HG03378 (cell line): ENCODE measurements around the gene NPAS3.

Source experiments
- ATAC-seq: cut with Tn5 transposase; IDR thresholded peaks from one replicate; pipeline ENCODE4 v1.9.1; 2021; ENCODE audit warnings: mild to moderate bottlenecking, moderate library complexity; ENCODE audit not compliant: unreplicated experiment

NPAS3 gene

GRCh38 chr14:32938719-32939253 is at the start of gene NPAS3:
Gene NPAS3, plus strand, starts transcription at chr14:32938879.
- no peak for ATAC-seq

DNA sequence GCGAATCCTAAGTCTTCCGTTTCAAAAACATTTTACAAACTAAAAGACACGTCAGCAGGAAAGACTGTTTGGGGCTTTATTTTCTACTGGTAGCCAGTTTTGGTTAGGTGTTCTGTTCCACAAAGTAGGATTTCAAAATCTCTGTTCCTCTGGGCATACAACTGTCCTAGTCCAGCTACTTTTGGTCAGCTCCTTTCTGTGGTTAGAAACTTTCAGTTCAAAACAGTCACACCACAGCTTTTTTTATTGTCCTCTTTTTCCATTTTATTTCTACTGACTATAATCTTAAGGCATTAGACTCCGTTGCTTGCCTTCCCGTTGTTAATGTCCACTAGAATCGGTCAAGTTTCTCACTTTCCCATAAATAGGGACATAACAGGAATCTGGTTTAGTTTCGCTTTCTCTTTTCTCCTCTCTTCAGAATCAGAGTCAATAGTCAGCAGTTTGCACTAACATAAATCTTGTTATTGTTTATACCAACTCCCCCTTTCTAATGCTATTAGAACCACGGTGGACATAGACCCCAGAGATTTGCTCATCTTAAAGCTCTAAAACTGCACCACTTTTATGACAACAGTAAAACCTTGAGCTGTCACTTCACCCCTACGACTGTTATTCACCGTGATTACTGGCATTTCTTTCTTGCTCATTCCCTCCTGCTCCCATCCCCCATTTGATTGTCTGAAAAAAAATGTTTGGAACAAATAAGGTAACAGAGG is 41.5 kb upstream of the NPAS3 start:
- no peak for ATAC-seq

GRCh38 chr14:32897698-32898064 is 41.0 kb upstream of the NPAS3 start:
- ATAC-seq: no peak

GRCh38 chr14:32898876-32899275 is 39.8 kb upstream of the NPAS3 start:
- ATAC-seq: no peak

DNA sequence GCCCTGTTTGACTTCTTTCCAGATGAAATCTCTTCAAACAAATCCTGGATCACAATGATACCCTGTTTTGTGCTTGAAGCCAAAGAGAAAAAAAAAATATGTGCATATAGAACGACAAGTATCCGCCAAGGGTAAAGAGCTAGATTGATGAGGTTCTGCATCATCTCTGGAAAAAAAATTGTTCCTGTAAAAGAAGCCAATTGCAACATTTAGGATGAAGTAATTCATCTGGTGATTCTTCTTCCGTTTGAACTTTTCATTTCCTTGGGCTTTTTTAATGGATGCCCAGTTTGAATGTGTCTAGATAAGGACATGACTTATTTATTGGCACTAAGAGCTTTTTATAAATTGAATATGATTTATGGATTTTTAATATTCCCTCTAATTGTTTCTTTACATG is 38.1 kb upstream of the NPAS3 start:
- ATAC-seq: no peak

- ATAC-seq: no peak
Observed at GRCh38 chr14:32905013-32905412, 33.7 kb upstream of the NPAS3 start.

GRCh38 chr14:32906672-32907071 is 32.0 kb upstream of the NPAS3 start:
- no peak for ATAC-seq

DNA sequence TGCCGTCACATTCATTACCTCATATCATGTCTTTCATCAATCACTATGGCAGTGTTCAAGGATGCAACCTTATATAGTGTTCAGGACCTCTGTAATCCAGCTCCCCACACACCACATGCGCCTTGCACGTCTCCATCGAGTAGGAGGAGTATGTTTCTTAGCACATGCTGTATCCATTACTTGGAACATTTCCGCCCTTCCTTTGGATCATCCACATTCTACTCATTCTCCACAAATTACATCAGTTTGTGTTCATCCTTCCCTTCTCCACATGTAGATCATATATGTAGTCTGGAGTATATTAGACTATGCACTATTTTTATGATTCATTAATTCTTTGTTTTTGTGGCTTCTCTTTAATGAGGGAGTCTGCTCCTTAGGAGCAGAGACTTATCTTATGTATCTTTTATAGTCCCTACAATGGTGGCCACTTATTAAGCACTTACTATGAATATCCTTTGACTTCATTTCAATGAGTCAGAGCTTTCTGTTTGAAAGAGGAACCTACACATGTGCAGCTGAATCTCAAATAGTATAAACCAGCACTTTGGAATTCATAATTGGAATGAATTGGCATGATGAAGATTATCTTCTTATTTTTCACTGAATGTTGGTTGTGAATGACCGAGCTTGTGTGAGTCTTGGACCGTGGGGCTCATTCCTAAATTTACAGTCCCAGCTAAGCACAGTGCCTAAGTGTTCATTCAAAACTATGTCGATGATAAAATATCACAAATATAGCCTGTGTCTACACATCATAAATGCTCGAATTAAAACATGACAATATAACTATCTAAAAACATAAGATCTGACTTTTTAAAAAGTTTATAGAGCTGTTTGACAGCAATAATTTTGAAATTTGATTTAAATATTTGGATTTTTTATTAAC is 30.2 kb upstream of the NPAS3 start:
- ATAC-seq: no peak

DNA sequence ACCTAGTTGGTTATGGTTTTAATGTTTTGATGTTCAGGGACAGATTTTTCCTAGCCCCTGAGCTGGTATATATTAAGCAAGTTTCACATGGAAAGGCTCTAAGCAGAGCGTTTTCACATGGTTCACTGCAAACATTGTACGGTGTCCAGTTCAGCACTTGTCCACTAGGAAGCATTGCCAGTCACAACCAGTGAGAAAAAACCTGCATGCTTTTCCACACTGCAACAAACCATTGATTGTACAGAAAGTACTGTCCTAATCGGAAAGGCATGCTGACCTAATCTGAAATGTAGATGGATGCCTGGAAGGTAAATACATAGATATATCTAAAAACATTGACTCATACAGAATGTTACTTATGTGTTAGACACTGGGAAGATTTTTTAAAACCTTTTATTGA is 25.0 kb upstream of the NPAS3 start:
- no peak for ATAC-seq

DNA sequence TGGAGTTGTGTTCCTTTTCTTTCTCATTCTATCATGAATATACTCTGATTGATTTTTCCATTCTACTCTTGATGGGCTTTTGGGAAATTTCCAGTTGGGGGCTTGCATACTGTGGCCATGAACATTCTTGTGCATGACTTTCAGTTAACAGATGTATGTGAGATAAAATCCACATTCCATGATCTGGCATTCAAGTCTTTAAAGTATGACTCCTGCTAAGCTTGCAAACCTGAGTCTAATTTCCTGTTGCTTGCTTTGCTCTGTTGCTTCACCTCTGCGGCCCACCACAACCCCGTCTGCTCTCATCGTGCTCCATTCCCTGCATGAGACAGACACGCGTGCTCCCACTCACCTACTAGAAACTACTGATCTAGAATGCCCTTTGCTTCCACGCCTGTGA is 24.3 kb upstream of the NPAS3 start:
- no peak for ATAC-seq

GRCh38 chr14:32920696-32921276 is 17.9 kb upstream of the NPAS3 start:
- ATAC-seq: no peak

- no peak for ATAC-seq
Observed at GRCh38 chr14:32925439-32925838, 13.2 kb upstream of the NPAS3 start.

- ATAC-seq: no peak
Observed at GRCh38 chr14:32932302-32932913, 6.3 kb upstream of the NPAS3 start.

DNA sequence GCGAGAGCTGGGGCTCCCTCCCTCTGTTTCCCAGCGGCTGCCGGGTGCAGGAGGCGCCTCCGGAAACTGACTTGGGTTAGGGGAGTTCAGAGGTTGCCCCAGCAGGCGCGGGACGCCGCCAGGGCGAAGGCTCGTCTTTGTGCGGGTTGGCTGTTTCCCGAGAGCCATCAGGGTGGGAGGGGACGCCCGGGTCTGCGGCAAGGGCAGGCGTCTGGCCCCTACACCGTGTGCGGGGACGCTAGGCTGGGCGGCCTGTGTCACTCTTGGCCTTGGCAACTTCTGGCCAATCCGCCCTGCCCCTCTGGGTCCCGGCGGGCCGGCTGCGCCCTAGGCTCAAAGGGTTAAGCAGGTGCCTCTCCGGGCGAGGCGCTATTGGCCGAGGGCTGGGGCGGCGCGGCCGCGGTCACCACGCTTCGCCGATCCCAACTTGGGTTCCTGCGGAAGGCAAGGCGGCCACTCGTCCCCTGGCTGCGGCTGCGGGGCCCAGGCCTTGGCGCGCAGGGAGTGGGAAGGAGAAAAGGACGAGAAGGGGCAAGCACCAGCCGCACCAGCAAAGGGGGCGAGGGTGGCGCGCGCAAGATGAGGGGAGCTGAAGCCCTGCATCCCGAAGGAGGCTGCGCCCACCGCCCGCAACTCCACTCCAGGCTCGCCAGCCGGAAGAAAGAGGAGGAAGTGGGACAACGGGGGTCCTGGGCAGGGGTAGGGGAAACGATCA is 5.6 kb upstream of the NPAS3 start:
- no peak for ATAC-seq

DNA sequence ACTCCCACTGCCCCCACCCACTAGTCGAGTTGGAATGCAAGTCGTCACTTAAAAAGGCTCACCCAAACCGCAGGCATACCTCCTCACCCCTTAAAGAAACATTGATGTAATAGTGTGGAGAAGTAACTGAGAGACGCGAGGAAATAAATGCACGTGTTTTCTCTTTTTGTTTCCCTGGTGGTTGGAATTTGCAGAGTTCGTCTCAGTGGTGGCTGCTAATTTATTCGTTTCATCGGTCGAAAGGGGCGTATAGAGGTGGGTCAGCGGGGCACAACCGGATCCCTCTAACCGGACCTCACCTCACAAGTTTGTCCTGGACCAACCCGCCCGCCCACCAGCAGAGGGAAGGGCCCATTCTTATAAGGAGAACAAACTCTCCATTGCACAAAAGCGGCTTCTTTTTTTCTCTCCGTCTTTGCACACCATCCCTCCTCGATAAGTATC is 5.0 kb upstream of the NPAS3 start:
- ATAC-seq: no peak

DNA sequence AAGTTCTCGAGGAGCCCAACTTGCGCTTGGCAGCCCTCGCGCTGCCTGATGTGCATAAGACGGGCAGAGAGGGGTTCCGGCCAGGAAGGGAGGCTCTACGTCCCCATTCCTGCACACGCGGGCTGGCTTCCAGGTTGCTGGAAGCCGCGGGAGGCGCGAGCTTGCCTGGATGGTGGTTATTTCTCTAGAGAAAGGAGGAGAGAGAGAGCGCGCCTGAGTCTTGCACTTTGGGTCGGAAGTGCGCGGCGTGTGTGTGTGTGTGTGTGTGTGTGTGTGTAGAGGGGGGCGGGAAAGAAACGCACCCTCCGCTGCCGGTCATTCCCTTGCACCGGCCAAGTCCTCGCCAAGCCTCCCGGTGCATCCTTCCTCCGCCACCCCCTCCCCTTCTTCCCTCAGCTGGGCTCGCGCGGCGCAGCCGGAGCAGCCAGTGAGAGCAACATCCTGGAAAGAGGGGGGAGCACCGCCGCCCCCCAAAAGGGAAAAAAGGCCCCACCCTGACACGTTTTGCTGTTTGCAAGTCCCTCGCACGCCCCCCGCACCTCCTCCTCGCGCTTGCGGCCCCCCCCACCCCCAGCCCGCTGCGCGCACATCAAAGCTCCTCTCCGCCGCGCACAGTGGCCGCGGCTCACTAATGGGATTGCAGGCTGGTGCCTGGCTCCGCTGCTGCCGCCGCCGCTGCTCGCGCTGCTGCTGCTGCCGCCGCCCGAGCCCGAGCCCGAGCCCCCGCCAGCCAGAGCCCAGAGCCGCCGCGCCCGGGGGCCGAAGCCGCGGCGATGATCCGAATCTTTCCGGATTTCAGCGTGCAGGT is 4.4 kb upstream of the NPAS3 start:
- ATAC-seq: no peak

GRCh38 chr14:32934881-32935633 is 3.6 kb upstream of the NPAS3 start:
- ATAC-seq: no peak

DNA sequence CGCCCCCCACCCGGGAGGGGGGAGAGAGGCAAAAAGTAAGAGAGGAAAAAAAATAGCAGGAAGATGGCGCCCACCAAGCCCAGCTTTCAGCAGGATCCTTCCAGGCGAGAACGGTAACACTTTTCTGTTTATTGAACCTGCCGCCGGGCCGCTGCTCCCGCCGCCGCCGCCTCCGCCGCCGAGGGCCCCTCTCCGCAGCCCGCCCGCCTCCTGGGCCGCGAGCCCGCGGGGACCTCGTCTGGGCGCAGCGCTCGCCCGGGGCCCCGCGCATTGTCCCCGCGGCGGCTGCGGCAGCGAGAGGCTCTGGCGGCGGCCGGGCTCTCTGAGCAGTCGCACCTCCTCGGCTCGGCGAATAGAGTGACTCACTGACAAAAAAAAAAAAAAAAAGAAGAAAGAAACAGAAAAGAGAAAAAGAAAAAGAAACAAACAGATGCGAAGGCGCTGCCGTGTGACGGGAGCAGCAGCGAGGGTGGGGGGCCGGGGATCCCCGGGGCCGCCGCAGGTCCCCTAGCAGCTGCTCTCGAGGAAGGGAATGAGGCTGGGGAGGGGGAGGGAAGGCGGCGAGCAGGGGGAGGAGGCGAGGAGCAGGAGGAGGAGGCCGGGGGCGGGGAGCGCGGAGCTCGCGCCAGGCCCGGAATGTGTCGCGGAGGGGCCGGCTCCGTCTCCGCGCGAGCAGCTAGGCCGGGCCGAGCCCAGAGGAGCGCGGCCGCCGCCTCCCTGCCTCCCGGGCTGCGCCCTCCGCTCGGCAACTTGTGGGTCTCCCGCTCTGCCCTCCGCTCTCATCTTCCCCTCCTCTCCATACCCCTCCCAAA is 781 bp downstream of the NPAS3 start:
- no peak for ATAC-seq
